NCI-H510A (cell line): ENCODE data around the gene PSMG3.

ENCODE experiments used
- DNase-seq: peaks from one replicate; lab custom pipeline; 2025; lab: John Stamatoyannopoulos, UW

Gene PSMG3, protein sequence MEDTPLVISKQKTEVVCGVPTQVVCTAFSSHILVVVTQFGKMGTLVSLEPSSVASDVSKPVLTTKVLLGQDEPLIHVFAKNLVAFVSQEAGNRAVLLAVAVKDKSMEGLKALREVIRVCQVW

DNA sequence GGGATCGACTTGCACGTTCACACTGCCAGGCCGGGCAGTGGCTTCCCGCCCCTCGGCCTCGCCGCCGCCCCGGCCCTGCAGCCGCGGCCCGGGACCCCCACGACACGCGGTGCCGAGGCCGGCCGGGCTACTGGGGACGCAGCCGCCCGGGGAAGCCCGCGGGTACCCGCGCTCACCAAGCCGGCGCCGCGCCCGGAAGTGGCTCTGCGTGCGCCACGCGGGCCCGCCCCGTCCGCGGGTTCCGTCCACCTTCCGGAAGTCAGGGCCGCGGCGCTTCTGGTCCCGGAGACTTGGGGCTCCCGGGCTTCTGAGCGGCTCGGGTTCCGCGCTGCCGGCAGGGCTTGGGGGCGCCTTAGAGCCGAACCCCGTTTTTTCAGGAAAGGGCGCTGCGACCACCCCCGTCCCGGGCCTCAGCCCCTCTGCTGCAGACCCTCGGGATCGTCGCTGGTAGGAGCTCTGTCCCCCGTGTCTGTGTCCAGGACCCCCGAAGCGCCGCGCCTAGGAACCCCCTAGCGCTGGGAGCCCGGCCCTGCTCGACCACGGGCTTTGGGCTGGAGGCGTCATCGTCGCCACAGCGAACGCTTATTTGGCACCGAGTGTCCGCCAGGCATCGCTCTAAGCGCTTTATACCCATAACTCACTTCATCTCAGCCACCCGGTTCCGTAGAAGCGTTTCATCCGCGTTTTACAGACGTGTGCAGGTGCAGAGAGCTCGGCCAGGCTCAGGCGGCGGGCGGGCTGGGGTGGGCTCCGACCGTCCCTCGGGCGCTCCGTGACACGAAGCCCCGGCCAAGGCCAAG lies at the start of gene PSMG3:
Gene PSMG3, minus strand, starts transcription at position 200 of the 800 bp plus-strand sequence. CDS start 693 bp downstream, outside the sequence.
- DNase-seq, result peak; percentile 97

DNA sequence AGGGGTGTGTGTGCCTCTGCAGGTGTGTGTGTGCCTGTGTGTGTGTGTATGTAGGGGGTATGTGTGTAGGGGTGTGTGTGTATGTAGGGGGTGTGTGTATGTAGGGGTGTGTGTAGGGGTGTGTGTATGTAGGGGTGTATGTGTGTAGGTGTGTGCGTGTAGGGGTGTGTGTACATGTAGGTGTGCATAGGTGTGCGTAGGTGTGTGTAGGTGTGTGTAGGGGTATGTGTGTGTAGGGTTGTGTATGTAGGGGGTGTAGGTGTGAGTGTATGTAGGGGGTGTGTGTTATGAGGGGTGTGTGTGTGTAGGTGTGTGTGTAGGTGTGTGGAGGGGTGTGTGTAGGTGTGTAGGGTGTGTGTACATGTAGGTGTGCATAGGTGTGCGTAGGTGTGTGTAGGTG lies 48.6 kb upstream of the PSMG3 start:
- DNase-seq, result no peak

DNA sequence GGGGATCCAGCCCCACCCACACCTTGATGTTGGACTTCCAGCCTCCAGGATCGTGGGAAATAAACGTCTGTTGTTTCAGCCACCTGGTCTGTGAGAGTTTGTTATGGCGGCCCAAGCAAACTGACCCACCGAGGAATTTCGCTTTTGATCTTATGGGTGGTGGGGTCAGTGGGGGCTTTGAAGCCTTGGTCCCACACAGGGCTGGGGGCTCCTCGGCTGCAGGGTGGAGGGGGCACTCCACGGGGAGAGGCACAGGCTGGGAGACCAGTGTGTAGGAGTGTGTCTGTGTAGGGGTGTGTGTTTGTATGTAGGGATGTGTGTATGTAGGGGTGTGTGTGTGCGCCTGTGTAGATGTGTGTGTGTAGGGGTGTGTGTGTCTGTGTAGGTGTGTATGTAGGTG lies 48.1 kb upstream of the PSMG3 start:
- no peak for DNase-seq

DNA sequence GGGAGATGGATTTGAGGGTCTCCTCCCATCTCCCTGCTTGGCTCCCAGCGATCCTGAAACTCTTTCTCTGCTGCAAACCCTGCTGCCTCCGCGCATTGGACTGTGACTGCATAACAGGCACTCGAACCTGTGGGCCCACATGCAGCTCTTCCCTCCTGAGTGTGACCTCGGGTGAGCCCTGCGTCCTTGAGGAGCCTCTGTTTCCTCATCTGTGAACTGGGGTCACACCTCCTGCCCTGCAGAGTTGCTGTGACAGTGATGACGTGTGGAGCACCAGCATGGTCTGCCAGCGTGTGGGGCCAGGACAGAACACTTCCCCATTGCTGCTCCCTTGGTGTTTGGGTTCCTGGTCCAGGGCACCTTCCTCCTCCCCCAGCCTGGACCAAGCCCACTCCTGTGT lies 46.9 kb upstream of the PSMG3 start:
- no peak for DNase-seq

DNA sequence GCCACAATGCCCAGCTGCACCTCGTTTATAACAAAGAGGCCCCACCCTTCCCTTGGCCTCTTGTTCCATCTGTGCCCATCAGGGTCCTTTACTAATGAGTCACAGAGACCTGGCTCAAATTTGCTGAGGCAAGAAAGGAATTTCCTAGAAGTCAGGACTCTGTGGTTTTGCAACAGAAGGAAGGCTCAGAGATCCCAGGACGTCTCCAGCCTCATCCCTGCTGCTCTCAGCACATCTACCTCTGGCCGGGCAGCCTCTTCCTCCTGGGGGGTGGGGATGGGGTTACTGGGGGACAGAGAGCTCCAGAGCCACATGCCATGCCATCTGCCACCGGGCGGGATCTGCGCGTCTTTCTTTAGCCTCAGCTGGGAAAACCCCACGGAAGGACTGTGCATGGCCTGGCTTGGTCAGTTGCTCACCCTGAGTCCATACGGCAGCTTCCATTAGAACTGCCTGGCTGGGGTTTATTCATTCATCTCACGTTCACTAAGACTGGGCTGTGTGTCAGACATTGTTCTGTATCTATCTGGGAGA lies 41.9 kb upstream of the PSMG3 start:
- DNase-seq, result no peak

DNA sequence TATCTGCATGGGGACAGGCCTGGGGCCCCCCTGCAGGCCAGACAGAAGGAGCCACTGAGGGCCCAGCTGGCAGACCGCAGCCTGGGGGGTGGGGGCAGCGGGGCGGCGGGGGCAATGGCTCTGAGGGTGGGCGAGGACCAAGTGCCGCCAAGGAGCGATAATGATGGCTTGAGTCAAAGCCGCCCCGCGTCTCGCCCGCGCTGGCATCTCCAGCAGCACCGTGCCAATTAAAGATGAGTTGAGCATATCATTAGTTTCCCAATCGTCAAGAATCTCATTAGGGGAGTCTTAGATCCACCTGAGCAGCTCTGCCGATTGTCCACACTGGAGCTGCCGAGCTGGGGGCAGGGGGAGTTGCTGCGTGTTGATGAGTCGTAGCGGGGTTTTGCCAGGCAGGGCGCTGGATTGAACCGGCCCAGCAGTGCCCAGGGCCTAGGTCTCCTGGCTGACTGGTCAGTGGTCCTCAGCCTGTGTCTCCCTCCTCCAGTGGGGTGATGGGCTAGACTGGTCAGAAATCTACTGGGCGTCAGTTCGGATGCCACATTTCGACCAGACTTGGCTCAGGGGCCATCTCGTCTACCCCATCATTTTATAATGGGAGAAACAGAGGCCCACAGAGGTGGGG lies 41.0 kb upstream of the PSMG3 start:
- no peak for DNase-seq

DNA sequence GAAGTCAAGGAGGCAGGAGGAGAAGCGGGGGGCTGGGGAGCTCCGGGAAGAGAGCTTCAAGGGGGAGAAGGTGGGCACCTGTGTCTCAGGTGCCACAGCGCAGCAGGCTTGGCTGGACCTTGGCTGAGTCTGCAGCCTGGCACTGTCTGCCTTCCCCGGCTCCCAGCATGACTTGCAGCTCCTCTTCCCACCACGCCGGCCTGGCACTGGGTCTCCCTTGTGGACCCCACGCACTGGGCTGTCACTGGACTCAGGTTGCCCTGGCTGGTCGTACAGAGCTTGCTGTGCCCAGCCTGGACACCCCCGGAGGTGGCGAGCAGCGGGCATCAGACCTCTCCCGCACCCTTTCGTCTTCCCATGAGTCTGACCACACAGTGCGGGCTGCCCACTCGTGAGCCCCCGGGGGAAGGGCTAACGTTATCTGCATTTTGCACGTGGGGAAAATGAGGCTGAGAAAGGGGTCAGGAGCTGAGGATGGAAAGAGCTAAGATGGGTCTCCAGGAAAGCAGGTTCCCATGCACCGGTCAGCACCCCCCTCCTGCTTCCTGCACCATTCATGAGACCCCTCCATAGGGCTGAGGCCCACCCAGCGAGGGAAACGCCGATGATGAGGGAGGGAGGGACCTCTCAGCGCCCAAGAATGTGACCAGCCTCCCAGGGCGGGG lies 40.3 kb upstream of the PSMG3 start:
- DNase-seq, result no peak

DNA sequence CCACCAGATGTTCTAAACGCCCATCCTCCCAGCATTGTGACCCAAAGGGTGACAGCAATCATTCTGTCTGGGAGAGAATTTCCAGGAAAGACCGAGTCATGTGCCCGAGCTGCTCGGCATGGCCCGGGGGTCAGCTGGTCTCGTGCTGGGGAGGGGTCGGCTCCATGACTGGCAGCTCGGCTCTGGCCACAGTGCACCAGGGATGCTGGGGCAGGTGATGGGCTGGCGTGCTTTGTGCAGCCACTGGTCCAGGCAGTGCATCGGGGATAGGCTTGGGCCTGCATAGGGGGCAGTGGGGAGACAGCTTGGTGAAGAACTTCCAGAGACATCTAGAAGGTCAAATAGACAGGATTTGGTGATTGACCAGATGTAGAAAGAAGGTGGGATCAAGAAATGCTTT lies 39.2 kb upstream of the PSMG3 start:
- no peak for DNase-seq

DNA sequence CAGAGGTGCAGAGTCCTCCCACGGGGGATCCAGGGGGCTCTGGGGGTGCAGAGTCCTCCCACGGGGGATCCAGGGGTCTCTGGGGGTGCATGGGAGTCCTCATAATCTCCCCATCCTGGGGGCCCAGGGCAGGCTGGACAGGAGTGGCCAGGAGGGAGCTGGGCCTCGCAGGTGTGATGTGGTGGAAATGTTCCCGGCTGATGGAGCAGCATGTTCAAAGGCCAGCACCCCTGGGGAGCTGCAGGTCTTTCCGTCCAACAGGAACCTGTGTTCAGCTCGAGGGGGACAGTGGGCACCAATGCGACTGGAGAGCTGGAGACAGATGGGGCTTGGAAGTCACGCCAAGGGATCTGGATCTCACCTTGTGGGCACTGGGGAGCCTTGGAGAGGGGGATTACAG lies 38.5 kb upstream of the PSMG3 start:
- DNase-seq, result no peak

DNA sequence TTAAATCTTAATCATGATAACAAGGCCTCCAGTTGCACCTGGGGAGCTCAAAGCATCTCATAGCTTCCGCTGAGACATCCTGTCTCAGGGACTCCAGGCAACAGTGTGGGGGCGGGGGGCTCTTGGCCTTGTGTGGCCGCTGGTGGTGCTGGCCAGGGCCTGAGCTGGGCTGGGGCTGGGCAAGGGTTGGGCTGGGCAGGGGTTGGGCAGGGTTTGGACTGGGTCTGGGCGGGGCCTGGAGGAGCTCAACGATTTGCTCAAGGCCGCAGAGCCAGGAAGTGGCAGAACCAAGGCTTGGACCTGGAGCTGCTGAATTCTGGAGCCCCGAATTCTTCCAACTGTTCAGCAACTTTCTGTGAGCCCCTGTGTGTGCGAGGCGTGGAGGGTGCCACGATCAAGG lies 37.9 kb upstream of the PSMG3 start:
- no peak for DNase-seq

DNA sequence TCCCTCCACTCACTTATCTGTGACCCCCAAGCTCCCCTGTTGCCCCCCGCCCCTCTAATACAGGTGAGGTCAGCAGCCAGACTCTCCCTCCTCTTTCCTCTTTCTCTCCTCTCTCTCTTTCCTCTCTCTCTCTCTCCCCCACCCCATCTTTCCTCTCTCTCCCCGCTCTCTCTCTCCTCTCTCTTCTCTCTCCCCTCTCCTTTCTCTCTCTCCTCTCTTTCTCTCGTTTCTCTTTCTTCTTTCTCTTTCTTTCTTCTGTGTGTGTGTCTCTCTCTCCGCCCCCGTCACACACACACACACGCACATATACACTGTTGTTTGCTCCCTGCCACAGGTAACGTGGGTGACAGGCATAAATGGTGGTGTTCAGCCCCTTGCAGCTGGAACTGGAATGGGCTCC lies 37.2 kb upstream of the PSMG3 start:
- no peak for DNase-seq

DNA sequence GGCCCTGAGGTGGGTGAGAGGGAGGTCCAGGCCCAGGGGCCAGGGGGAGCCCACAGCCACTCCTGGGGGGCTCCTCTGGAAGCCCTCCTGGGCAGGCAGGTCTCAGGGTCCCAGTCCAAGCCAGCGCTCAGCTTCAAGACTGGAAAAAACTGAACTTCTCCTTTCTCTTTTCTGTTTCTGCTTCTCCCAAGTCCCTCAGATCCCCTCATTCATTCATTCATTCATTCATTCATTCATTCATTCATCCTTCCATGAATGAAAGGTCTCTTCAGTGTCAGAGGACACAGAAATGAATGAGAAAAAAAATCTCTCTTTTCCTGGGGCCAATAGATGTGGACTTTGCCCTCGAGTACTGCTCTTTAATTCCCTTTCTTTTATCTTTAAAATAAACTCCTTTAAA lies 34.6 kb upstream of the PSMG3 start:
- no peak for DNase-seq

DNA sequence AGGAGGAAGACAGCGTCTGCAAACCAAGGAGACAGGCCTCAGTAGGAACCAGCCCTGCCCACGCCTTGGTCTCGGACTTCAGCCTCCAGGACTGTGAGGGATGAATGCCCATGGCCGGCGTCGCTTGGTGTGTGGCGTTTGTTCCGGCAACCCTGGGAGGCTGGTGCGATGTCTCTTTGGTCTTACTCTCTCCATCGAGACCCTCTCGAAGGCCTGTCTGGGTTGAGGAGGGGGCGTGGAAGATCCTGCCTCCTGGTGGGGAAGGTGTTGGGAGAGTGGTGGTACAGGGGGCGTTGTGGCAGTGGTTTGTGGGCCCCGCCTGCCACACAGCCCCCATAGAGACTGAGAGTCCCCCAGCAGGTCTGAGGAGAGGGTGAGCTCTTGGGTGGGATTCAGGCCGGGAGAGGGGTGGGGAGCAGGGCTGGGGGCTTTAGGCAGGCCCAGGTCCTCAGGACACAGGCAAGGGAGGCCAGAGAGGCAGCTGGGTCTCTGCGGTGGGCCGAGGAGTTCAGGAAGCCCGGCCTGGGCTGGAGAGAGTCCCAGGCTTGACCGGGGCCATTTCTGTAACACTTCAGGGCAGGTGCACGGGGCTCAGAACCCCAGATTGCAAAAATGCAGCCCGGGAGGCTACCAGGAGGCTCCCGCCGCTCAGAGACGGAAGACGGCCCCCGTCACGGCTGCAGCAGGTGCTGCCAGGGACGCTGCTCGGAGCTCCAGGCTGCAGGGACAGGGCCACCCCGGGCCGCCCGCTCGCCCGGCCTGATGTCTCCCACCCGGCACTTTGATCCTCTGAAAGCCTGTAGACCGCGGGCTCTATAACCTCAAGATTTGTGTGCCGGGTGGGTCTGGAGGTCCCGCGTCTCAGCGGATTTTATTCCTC lies 33.8 kb upstream of the PSMG3 start:
- DNase-seq, result no peak

DNA sequence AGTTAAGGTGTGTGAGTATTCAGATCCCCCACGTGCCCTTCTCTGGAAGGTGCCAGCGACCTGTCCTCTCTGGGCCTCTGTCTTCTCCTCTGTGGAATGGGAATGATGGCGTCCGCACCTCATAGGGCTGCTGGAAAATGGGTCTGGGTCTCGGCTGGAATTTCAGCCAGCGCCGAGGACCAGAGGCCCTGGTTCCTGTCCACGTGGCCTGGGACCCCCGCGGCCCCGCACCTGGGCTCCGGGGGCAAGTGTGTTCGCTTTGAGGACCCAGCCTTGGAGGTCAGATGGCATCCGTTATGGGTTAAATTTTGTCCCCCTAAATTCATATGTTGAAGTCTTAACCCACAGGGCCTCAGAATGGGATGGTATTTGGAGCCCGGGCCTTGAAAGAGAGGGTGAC lies 32.6 kb upstream of the PSMG3 start:
- no peak for DNase-seq

DNA sequence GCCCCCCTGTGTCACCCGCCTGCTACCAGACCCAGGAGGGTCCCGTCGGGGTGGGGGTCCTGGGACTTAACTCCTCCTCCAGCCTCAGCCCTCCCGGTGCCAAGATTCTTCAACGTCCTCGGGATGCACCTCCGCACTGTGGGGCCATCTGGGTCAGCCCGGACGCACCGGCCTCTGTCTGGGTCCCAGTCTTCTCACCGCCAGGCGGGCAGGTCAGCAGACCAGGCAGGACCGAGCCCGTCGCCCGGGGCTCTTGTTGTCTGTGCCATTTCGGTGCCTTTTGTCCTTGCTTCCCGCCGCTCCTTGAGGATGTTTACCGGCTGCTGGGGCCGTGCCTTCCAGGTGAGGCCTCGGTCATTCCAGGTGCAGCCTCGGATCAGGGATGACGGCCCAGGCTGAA lies 32.1 kb upstream of the PSMG3 start:
- DNase-seq, result no peak

DNA sequence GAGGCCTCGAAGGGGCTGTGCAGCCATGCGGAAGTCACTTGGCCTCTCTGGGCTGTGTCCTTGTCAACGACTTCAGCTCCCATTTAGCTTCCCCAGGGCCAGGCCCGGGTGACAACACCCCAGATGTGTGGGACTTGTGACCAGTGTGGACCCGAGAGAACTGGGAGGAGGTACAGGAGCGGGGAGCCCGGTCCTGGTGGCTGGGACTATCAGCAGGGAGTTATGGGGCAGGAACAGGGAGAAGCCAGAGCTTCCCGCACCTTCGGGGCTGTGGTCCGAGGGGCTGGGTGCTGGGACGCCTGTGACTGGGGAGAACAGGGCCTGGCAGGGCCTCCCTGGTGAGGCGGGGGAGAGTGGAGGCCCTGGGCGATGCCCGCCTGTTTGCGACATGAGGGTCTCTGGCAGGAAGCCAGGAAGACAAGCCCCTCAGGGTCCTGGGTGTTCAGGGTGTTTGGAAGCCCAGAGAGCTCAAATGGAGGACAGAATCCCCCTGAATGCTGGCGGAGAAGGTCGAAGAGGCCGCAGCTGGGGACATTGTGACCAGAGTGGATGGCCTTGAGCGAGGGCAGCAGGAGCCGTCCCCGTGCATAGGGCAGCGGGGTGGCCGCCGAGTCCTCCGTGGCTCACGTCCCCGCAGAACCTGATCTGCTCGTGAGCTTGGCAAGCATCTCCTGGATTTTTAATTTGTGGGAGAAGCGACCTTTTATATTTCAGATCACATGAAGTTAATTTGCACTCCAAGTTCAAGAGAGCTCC lies 30.0 kb upstream of the PSMG3 start:
- DNase-seq, result no peak

DNA sequence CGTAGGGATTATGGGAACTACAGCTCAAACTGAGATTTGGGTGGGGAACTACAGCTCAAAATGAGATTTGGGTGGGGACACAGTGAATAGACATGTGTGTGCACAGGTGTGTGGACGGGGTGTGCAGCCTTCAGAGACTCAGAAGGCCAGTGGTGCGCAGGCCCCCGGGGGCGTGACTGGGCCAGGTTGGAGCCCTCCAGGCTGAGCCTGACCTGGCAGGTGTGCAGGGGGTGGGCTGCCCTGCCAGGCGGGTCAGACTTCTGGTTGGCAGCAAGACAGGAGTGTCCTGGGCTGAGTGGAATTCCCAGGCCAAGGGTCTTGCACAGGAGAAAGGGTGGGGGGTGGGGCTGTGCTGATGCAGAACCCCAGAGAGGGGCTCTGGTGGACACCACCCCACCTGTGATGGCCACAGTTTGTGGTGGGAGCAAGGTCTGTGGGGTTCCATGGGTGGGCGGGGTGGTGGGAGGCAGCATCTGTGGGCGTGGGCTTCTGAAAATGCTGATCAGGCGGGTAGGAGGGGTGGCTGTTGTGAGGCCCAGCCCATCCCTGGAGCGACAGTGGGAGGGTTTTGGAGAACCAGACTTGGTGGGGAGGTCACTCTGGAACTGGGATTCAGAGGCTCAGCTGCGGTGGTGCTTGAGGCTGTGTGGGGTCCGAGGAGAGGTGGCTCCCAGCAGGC lies 29.3 kb upstream of the PSMG3 start:
- DNase-seq, result no peak

DNA sequence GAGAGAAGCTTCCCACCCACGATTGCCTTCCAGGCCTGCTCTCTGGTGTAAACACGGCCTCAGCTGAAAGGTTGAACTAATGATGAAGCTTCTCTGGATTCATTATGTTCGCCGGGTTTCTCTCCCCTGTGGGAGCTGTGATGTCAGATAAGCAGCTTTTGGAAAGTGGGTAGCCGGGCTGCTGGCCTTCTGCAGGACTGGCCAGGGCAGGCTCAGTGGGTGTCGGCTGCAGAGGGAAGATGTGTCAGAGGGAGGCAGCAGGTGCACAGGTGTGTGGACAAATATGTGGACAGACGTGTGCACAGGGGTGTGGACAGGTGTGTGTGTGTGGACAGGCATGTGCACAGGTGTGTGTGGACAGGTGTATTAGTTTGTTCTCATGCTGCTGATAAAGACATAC lies 28.5 kb upstream of the PSMG3 start:
- DNase-seq, result no peak

DNA sequence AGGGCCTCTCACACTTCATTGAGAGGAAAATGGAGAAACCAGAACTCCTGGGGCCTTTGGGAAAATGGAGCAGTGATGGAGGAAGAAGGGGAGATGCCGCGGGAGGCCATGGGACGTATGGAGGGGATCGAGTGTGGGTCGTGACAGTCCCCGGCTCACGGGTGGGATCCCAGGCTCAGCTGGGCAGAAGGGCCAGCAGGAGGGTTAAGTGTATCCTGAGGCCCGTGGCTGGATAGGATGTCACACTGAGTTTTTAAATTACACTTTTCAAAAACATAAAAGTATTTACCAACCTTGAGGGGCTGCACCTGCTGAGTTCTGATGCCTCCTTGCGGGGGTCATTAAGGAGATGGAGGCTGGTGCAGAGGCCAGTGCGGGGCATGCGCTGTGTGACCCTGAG lies 28.0 kb upstream of the PSMG3 start:
- DNase-seq, result no peak

DNA sequence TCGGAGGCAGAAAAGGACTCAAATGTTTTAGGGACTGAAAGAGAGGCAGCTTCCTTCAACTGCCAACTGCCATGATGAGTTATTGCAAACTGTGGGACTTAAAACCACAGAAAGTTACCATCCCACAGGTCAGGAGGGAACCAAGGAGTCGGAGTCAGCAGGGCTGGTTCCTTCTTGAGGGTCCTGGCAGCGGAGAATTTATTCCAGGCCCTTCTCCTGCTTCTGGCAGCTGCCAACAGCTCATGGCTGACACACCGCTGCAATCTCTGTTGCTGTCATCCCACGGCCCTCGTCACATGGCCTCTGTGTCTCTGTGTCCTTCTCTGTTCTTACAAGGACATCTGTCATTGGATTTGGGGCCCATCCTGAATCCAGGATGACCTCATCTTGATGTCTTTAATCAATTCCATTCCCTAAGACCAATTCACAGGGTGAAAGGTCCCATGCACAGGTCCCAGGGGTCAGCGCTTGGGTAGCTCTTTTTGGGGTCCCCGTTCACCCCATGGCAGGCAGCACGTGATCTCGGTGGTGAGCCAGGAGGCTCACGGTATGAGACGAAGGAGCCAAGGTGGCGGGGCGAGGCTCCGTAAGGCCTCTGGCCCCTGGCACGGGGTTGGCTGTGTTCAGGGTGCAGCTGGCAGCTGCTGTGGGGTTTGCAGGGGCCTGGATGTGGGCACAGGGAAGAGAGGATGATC lies 27.4 kb upstream of the PSMG3 start:
- DNase-seq, result no peak
